GM21529 (cell line): ENCODE results near the gene CPLX3.
A peak's percentile ranks its signal among the peaks of the same experiment; 100 is the strongest.

Experiments
- ATAC-seq: cut with Tn5 transposase; IDR thresholded peaks from one replicate; pipeline ENCODE4 v1.9.1; 2021; ENCODE audit not compliant: unreplicated experiment

Gene CPLX3

GRCh38 chr15:74843891-74844299 is 17.5 kb downstream of the CPLX3 start:
- ATAC-seq, result no peak

DNA sequence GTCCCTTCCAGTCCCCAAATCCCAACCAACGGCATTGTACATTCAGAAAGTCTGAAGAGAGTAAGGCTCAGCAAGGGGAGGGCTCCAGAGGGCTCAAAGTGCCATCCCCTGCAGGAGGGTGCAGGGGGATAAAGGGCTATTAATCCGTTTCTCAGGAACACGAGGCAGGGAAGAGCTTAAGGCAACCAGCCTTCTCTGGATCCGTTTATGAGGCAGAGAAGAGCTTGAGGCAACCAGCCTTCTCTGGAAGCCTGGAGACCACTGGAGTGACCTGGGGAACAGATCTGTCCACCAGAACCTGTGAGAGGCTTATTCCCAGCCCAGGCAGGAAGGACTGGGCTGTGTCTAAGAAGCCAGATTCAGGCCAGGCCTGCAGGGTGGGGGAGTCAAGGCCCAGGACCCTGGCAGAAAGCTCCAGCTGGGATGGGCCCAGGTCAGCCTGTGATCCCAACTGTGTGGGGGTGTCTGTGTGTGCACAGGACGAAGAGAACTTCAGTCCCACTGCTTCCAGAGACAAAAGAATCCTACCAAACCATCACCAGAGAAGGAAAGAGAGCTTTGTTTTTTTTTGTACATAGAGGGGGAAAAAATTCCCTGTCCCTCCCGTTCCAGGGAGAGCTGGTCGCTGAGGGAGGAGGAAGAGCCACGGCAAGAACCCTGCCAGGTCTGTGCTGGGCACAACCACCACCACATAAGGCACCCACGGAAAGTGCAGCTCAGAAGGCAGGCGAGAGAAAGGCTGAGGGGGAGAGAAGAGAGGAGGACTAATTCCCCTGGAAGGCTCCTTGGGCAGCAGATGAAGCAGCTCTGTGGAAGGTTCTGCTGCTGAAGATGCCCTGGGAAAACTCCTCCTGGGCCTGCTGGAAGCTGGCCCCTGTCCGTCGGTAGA is 18.1 kb downstream of the CPLX3 start:
- ATAC-seq, result no peak

DNA sequence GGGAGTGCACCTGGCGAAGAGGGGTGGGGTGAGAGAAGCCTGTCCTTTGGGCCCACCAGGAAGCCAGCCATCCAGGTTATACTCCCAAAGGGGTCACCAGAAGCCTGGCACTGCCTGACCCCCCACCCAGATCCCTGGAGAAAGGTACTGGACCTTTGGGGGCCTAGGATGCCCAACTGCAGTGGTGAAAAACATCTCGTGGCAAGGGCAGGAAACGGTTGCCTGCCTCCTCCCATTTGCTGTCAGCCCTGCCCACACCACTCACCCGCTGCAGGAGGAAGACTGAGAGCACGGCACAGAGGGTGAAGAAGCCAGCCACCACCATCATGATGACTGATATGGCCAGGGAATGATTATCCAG is 18.8 kb downstream of the CPLX3 start:
- ATAC-seq, result no peak

GRCh38 chr15:74845581-74845980 is 19.2 kb downstream of the CPLX3 start:
- ATAC-seq, result no peak

- ATAC-seq, result no peak
Measured at GRCh38 chr15:74847432-74847831, 21.0 kb downstream of the CPLX3 start.

GRCh38 chr15:74850393-74850792 is 24.0 kb downstream of the CPLX3 start:
- no peak for ATAC-seq

DNA sequence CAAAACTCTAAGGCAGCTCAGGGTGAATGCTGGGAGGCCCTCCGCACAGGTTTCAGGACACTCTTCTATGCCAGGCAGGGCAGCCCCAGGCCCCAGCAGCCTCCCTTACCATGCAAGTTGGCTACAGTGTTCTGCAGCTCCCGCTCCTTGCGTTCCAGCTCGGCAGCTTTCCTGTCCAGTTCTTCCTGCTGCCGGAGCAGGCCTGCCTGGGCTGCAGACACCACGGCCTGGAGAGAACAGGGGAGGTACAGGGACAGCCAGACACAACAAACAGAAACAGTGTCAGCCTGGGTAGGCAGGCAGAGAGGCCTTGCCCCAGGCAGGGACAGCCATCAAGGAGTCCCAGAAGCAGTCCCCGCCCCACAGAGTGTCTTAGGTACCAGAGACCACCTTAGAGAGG is 25.5 kb downstream of the CPLX3 start:
- no peak for ATAC-seq

- no peak for ATAC-seq
Measured at GRCh38 chr15:74854453-74855022, 28.1 kb downstream of the CPLX3 start.

DNA sequence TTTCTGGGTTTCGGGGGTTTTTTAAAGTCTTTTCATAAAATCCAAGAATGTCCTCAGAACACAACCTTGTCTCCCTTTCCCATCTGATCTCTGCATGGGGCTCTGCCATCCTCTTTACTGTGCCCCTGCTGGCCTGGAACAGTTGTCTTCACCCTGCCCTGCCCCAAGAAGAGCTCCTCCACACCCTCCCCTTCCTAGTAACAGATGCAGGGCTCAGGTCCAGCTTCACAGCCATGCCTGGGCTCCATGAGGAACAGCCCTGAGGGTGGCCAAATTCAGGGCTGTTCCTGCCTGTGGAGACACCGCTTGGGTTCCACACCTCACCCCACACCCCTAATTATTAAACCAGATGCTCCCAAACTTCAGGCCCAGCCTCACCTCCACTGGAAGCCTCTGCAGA is 29.4 kb downstream of the CPLX3 start:
- no peak for ATAC-seq

- no peak for ATAC-seq
Measured at GRCh38 chr15:74856537-74856936, 30.1 kb downstream of the CPLX3 start.

DNA sequence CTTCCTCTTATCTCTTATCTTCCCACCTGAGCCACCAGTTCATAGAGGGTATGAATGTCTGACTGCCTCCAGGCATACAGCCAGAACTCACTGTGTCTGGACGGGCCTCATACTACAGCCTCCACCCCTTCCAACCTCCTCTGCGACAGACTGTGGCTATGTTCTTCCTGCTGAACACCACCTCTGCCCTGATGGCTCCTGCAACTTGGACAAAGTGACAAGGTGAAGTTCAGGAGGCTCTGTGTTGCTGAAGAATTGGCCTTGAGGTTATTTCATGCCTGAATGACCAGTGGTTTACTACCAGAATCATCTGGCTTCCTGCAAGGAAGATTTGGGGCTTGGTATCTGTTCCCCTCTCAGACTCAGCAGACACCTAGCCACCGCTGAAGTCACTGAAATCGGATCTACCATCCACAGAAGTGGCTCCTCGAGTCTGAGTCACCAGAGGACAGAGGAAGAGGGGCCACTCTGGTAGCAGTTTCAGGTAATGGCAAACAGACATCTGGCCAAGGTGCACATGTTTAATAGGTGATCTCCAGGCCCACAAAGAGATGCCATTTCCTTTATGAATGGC is 30.7 kb downstream of the CPLX3 start:
- ATAC-seq, result peak; percentile 82

DNA sequence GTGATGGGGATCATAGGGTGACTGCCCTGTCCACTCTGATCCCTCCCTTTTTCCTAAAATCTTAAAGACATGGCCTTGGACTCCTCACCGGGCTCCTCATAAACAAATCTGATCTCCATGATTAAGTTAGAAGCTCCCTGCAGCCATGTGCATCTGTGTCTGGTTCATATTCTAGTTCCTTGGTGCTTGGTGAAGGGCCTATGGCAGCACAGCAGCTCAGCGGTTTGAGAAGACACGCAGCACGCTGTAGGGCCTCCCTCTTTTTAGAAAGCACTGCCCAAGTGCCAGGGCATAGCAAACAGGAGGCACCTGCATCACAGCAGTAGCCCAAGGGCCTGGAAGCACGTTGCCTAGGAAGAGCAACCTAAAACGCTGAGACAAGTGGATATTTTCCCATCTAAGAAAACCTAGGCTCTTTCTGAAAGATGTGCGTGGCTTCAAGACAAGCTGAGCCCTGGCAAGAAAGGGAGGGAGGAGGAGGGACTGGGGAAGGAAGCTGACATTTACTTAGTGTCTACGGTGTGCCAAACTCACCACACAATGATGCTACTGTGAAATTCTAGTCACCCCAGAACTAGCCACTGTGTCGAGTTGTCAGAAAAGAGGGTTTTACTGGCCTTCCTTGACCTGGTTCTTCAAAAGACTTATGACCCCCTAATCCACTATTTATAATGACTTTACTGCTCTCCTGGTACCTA is 31.4 kb downstream of the CPLX3 start:
- ATAC-seq, result no peak

DNA sequence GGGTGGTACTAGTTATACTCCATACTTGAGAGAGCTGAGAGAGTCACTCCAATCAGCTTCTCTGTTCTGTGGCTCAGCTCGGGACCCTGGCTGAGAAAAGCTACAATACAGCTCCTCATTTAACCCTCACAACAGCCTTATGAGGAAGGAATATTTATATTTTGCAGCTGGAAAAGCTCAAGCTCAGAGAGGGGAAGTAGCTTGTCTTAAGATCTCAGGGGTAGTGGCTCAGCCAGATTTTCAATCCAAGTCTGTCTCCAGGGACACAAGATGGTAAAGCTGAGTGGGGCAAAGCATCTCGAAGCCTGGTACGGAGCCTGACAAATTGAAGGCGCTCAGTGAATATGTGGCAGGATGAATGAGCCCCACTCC is 31.9 kb downstream of the CPLX3 start:
- no peak for ATAC-seq

GRCh38 chr15:74863239-74864056 is 37.0 kb downstream of the CPLX3 start:
- no peak for ATAC-seq

GRCh38 chr15:74864296-74864695 is 37.9 kb downstream of the CPLX3 start:
- ATAC-seq, result no peak

GRCh38 chr15:74865316-74865715 is 38.9 kb downstream of the CPLX3 start:
- no peak for ATAC-seq

DNA sequence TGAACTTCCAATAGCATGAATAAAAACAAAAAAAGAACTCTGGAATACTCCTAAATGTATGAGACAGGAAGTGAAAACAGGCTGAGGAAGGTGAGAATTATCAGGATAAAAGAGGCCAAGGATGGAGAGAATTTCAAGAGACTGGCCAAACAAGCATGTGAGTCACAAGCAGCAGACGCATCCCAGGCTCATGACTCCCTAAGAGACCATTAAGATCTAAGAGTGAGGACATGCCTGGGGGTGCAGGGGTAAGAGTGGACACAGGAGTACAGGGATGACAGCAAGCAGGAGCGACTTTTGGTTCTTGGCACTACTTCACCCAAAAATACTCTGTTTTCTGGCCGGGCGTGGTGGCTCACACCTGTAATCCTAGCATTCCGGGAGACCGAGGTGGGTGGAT is 39.7 kb downstream of the CPLX3 start:
- no peak for ATAC-seq

DNA sequence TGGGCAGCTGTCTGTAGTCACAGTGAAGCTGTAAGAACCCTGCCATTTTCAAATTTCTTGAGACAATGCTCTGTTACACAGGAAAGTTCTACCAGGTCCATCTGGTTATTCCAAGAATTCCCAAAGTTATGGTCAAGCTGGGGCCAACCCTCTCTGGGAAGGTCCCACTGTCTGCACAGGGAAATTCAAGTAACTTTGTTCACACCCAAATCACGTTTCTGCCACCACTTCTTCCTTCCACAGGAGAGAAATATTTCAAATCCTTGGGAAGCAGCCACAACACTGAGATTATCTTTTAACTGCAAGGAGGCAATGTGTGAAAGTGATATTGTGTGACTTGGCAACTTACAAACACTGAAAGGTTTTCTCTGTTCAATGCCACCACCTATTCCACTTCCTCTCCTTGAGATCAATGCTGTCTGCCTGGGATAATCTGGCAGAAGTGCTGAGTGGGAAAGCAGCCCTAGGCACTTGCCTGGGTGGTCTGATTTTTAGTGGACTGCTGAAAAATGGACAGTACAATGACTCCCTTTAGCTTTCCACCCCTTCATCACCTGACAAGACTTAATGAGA is 41.1 kb downstream of the CPLX3 start:
- no peak for ATAC-seq

- no peak for ATAC-seq
Measured at GRCh38 chr15:74868059-74868458, 41.6 kb downstream of the CPLX3 start.

- ATAC-seq, result no peak
Measured at GRCh38 chr15:74869372-74869725, 42.9 kb downstream of the CPLX3 start.
